HFF-Myc (cell line): ENCODE results near the gene HSF2.

Source experiments
- DNase-seq: peaks from one replicate; pipeline ENCODE4 v3.0.0-alpha.2; 2011; ENCODE audit warnings: low read depth; ENCODE audit errors: extremely low read depth
- H3K4me3 ChIP-seq: replicated peaks from 2 replicates; pipeline ENCODE4 v1.5.1; 2011; ENCODE audit warnings: low read depth, mild to moderate bottlenecking, control low read depth, low read length
- TF ChIP-seq, protein P1 (sequence below): IDR thresholded peaks from 2 replicates; pipeline ENCODE4 v1.5.1; 2012; ENCODE audit warnings: mild to moderate bottlenecking, low read depth, low read length, control low read depth; ENCODE audit errors: missing control alignments

The HSF2 gene

DNA sequence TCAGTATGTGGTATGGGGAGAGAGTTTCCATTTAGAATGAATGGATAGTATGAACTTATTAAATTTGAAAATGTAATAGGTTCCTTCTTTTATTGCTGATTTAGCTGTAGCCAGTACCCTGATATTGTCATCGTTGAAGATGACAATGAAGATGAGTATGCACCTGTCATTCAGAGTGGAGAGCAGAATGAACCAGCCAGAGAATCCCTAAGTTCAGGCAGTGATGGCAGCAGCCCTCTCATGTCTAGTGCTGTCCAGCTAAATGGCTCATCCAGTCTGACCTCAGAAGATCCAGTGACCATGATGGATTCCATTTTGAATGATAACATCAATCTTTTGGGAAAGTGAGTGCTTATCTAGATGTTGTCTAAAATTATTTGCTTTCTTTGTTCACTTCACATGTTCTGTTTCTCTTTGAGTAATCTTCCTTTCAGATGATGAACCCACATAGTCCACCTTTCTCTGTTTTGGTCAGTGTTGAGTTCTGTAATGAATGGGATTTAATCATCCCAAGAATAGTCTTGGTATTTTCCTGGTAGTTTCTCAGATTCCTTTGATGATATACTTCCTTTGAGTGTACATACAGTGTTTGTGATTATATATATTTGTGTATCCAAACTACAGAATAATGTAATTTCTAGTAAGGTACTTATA, 23.3 kb downstream of the HSF2 start:
- TF ChIP-seq, protein P1, sequence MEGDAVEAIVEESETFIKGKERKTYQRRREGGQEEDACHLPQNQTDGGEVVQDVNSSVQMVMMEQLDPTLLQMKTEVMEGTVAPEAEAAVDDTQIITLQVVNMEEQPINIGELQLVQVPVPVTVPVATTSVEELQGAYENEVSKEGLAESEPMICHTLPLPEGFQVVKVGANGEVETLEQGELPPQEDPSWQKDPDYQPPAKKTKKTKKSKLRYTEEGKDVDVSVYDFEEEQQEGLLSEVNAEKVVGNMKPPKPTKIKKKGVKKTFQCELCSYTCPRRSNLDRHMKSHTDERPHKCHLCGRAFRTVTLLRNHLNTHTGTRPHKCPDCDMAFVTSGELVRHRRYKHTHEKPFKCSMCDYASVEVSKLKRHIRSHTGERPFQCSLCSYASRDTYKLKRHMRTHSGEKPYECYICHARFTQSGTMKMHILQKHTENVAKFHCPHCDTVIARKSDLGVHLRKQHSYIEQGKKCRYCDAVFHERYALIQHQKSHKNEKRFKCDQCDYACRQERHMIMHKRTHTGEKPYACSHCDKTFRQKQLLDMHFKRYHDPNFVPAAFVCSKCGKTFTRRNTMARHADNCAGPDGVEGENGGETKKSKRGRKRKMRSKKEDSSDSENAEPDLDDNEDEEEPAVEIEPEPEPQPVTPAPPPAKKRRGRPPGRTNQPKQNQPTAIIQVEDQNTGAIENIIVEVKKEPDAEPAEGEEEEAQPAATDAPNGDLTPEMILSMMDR: no peak
- no peak for DNase-seq

DNA sequence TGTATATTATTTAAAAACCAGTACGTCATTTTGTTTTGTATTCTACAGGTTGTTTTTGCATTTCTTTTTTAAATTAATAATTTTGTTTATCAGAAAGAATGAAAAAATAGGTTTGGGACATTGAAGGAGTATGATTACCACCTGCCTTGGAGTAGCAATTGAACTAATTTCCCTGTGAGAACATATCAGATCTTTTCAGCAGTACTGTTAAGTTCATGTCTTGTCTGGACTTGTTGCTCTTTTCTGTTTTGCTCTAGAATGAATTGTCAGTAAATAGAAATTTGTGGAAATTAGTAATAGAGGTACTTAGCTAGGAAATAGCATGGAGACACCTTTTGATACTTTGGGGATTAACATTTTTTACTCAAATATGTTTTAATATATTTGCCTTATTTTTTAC, 24.3 kb downstream of the HSF2 start:
- H3K4me3 ChIP-seq: no peak overlapping the region
- TF ChIP-seq, protein P1: no peak
- no peak for DNase-seq

More for the DNA sequence above, 23.3 kb downstream of the HSF2 start:
- H3K4me3 ChIP-seq: no peak overlapping the region

DNA sequence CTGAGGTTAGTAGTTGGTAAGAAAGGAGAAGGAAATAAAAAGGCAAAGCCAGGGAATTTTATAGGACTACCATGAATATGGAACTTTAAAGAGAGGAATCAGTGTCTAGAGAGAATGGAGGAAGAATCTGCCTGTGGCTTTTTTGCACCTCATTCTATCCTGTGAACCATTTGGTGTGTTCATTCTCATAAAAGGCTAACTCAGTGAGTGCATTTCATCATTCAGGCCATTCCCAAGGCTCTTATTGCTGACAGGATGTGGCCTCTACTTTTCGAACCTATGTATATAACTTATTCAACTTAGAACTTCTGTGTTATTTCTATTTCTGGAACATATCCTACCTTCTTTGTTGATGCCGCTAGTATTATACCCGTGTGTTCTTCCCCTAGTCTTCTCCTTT, 27.1 kb downstream of the HSF2 start:
- TF ChIP-seq, protein P1: no peak
- H3K4me3 ChIP-seq: no peak overlapping the region
- DNase-seq: no peak

DNA sequence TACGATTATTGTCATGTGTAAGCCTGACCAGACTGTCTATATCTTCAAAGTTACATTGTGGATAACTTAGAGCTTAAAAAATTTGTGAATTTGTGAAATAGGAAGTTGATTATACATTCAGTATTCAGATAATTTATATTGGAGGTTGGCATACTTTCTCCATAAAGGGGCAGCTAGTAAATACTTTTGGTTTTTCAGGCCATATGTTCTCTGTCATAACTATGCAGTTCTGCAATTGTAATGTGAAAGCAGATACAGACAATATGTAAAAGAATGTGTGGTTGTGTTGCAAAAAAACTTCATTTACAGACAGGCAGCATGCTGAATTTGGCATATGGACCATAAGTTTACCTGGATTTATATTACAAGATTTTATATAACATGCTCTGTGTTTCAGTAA, 29.3 kb downstream of the HSF2 start:
- DNase-seq: no peak
- TF ChIP-seq, protein P1: no peak
- no peak overlapping the region for H3K4me3 ChIP-seq

DNA sequence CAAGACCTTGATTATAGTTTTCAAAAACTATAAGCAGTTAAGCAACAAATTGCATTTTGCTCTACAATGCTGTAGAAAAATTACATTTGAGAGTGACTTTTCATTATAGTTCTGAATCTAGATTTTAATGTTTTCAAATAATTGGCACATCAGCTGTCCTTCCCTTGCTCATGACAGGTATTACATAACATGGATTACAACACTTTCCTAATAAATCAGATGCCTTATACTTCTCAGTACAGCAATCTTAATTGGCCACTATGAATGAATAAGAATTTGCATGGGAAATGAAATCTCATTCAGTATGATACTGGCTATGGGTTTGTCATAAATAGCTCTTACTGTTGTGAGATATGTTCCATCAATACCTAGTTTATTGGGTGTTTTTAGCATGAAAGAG, 29.9 kb downstream of the HSF2 start:
- TF ChIP-seq, protein P1: no peak
- no peak overlapping the region for H3K4me3 ChIP-seq
- DNase-seq: no peak

DNA sequence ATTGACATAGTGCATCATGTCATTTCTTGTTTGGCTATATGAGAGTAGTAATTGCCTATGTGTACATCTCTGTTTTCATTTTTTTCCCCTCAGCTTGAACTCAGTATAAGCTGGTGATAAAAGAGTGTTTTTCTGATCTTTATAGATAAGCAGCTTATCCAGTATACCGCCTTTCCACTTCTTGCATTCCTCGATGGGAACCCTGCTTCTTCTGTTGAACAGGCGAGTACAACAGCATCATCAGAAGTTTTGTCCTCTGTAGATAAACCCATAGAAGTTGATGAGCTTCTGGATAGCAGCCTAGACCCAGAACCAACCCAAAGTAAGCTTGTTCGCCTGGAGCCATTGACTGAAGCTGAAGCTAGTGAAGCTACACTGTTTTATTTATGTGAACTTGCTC, 32.3 kb downstream of the HSF2 start:
- DNase-seq: no peak
- H3K4me3 ChIP-seq: no peak overlapping the region
- TF ChIP-seq, protein P1: no peak

DNA sequence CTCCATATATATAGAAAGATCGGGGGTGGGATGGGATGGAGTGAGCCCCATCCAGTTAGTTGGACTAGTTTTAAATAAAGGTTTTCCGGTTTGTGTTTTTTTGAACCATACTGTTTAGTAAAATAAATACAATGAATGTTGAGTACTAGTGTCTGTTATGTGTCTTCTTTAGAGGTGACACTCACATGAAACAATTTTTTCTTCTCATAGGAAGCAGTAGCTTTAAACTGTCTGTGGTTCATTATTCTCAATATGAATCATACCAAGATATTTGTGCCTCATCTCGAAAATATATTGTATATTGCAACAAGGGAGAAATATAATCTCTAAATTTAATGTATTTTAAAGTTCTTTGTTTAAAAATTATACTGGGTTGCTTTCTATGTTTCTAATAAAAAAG, 33.4 kb downstream of the HSF2 start:
- DNase-seq: no peak
- H3K4me3 ChIP-seq: no peak overlapping the region
- TF ChIP-seq, protein P1: no peak
